Left hindlimb (tissue), 1 donor: ENCODE results near the gene TULP4.
"Not testable (repeated sequence)": the region's sequence is repeated elsewhere in the genome, so short reads cannot be mapped to it uniquely, and the experiment has no call there.

Experiments
- DNase-seq: peaks from one replicate; pipeline ENCODE4 v3.0.0-alpha.2; 2018

Gene TULP4

DNA sequence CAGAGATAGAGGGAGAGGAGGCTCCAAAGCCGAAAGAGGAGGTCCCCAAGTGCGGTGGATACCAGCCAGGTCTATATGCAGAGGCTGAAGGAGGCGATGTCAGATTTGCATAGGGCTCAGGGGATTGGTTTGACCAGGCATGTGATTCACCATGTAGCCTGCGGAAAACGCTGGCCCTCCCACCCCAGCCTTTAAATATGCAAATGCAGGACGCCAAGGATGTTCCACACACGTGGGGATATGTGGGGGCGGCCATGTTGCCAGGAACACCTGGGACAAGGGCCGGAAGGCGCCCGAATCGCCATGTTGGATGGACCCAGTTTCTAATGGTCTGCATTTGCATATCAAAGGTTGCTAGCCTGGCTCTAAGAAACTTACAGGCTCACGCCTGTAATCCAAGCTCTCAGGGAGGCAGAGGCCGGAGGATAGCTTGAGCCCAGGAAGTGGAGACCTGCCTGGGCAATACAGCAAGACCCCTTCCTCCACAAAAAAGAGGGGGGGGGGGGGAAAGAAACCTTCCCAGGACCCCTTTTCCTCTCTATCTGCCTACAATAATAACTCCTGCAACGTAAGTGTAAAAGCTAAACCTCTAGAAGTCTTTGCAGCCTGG lies 110.5 kb downstream of the TULP4 start:
- no peak for DNase-seq

DNA sequence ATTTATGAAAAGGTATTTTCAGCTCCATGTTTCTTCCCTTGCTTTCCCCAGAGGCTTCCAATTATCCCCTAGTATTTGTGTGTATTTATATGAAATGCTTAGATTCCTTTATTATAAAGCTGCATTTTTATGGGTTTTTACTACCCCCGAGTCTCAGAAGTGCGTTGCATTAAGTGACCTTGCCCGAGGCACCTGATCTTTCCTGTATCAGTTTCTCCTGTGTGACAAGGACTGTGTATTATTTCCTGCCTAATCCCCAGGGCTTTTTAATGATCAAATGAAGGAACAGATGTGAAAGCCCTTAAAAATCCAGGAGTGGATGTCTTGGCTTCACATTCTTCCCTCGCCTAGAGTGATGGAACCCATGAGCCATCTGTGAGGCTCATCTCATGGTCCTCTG lies 118.8 kb downstream of the TULP4 start:
- DNase-seq: no peak

DNA sequence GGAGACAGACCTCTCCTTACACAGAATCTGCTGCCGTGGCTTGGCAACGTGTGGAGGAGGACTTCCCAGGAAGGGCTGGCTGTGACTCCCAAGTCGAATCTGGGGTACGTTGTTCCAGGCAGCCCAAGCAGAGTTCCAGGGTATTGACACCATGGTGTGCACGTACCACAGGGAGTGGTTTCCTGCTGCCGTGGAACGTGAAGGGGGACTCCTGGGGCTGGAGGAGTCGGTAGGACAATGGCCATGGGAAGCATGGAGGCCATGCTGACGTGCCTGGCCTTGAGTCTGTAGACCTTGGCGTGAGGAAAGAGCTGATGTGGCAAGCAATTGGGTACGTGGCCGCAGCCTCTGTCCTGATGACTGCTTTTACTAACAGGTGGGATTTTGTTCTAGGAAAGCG lies 119.3 kb downstream of the TULP4 start:
- no peak for DNase-seq

DNA sequence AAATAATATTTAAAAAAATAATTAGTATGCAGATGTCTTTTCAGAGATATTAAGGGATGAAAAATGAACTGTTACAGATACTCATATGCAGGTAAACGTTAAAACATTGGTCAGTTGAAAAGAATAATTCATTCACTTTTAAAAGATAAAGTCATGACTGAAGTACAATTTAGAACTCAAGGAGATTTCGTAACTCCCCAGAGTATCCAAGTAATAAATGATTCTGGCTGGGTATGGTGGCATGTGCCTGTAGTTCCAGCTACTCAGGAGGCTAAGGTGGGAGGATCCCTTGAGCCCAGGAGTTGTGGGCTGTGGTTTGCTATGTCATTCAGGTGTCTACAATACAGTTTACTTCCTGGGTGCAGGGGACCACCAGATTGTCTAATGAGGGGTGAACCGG lies 125.3 kb downstream of the TULP4 start:
- DNase-seq: no peak

DNA sequence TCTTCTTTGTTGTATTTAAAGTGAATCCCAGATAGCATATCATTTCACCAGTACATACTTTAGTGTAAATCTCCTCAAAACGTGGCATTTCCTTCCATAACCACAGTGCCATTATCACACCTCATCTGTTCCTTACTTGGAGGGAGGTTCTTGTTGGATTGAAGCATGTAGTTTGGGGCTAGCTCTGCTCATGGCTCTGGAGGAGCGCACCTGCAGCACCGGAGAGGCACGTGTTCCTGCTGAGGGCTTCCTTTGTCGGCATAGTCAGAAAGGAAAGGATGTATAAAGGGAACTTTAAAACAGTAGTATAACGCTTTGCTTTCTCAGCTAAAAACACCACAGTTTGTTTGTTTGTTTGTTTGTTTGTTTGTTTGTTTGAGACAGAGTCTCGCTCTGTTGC lies 126.0 kb downstream of the TULP4 start:
- DNase-seq: no peak

DNA sequence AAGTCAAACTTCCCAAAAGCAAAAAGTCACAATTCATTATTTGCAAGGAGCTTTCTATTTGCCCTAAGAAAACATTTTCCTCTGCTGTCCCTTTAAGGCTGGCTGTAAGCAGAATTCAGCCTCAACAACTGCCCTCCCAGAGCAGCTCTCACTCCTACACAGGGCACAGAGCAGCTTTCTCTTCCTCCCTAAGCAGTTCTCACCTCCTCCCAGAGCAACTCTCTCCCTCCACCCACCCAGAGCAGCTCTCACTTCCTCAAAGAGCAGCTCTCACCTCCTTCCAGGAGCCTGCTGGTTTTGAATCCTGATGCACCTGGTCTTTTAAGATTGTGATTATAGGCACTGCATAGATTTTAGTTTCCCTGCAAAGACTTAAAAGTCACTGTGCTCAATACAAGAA lies 127.0 kb downstream of the TULP4 start:
- no peak for DNase-seq

DNA sequence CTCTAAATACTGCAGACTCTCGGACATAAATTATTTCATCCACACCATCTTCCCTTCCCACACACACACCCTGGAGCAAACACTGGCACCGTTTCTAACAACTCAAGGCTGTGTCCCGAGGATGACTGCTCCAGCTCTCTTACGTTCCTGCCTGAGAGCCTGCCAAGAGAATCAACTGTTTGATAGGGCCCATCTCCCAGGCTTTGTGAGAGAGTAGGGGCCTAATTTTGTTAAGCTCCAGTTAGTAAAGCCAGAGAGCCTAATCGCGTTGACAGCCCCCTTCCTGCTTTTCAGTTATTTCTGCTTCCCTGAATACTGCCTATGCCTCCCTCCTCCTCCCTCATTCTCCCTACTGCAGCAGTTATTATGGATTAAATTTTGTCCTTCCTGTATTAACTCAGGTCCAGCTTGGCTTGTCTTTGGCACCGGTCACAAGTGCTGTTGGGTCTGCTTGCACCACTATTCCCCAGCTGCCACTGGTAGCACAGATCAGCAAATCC lies 129.5 kb downstream of the TULP4 start:
- peak; percentile 61 for DNase-seq

DNA sequence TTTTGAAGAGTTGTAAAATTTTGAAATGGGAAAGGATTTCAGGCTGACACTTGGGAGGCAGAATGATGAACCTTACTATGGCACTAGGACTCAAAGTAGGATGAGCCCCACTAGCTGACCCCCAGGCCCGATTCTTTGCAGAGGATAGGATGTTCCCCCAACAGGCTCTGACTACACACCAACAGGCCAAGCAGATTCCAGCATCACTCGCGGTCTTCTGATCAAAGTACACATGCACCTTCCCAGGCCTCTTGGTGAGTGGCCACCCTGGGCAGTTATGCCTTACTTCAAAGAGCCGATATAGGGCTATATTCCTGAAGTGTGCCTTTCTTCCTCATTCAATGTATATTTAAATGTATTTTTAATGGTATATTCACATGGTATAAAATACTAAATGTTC lies 130.0 kb downstream of the TULP4 start:
- no peak for DNase-seq

DNA sequence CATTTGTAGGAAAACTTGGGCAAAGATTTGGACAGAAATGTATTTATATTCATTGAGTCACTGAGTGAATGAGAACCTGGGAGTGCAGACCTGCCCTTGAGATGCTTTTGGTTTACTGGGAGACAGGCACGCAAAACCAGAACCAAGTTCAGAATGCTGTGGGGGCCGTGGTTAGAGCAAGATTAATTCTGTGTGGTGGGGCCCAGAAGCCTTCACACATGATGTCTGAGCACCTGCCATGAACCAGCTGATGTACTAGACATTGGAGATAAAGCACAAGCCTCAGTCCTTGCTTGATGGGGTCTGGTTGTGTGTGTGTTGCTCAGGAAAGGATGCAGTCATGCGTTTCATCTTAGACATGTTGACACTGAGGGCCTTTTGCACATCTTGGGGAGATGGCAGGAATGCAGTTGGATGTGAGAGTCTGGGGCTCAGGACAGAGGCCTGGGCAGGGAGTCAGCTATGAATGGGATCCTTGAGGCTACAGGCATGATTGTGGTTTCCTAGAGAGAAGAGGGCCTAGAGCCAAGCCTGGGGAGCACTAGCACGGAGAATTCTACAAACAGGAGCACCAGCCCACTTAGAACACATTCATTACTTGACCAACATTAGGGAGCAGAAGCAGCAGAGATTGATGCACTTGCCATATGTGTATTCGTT lies 133.3 kb downstream of the TULP4 start:
- no peak for DNase-seq

DNA sequence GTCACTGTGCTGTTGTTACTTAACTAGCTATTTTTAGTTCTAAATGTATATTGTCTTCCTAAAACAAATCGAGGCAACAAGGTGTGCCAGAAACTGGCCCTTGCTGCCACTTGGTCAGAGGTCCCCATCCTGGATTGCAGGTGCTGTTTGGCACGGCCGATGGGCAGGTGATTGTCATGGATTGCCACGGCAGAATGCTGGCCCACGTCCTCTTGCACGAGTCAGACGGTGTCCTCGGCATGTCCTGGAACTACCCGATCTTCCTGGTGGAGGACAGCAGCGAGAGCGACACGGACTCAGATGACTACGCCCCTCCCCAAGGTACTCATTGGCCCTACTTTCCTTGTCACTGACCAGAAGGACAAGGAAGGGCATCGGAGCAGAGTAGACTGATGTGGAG lies 136.6 kb downstream of the TULP4 start:
- no peak for DNase-seq

DNA sequence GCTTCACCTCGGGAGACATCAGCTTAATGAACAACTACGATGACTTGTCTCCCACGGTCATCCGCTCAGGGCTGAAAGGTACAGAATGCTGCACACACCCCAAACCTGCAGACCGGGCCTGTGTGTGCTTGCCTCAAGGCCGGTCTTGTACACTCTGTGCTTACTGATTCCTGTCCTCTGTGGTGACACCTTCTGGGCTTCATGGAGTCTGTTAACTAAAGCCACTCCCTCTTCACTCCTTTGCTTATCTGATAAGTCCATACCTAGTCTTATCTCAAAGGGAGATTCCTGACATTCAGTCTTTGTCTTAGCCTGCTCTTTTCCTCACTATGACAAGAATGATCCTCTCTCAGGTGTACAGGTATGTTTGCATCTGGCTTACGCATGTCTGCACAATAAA lies 139.9 kb downstream of the TULP4 start:
- no peak for DNase-seq

DNA sequence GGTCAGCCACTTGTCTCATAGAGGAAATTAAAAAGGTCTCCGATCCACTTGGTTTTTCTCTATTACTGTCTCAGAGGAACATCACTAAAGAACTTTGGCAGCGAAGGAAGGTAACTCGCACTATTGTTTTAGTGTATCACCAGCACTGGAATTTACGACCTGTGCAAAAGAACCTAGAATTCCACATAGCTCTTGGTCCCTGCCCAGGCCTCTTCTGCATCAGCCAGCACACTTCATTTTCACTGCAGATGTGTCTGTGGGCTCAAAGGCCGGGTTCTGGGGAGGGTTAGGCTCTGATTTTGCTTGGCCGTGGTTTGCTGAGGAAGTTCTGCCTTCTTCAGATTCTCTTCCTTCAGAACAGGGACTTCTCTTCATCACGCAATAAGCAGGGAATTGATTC lies 144.9 kb downstream of the TULP4 start:
- peak; percentile 46 for DNase-seq

DNA sequence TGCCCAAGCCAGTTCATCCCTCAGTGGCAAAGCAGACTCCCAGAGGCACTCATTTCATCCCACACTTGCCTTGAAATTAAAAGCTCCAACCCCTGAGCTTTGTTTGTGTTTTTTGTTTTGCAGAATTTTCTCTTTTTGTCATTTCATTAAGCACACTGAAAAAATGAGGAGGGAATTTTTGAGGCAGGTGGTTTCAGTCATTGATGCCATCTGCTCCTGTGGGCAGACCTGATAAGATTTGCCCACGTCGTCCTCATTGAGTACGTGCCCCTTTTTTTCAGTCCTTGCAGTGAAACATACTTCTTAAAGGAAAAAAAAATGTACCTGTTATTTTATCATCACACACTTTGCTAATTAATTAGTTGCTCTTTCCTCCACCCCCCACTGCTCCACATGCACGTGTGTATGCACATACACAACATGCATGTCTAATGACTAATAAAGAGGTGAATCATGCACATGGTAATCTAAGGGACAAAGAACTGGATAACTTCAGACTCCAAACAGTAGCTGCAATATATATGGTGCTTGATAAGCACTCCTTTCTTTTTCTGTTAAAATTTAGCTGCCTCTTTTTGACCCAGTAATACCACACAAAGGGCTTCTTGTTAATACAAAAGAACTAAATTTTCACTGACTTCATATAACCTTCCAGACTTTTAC lies 145.5 kb downstream of the TULP4 start:
- no peak for DNase-seq

DNA sequence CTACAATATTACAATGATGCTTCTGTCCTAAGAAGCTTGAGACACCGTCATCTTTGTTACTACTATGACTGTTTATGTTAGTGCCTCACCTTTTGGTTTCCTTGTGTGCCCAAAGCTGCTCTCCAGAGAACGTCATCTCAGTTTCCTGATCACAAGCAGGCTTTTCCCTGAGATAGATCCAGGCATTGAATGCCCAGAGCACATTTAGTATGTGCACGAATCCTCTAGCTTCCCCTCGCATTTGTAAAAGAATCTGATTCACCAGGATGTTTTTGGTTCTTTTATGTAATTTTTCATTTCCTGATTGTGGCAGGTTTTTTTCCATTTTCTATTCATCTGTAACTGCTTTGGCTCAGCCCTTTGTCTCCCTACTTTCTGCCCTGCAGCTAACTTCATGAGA lies 147.5 kb downstream of the TULP4 start:
- no peak for DNase-seq

DNA sequence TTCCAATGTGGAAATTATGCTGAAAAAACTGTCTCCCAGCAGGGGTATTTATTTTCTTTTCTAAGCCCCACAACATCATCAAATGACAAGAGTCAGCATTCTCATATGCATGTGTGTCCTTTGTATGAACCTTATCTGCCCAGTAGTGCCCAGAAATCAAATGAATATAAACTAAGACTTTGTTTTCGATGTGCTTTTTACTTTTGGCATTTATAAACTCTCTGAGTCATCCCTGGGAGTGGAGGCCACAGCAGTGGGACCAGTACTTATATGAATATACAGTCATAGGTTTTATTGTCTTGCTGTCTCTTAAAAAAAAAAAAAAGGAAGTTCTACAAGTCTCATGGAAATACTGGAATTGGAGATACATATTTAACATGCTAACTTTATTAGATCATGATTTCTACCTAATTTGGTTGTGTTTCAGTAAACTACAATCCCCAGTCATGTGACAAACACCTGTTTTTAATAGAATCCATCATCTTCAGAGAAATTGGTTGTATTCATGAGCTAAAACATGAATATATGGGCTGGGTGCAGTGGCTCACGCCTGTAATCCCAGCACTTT lies 148.4 kb downstream of the TULP4 start:
- DNase-seq: no peak

DNA sequence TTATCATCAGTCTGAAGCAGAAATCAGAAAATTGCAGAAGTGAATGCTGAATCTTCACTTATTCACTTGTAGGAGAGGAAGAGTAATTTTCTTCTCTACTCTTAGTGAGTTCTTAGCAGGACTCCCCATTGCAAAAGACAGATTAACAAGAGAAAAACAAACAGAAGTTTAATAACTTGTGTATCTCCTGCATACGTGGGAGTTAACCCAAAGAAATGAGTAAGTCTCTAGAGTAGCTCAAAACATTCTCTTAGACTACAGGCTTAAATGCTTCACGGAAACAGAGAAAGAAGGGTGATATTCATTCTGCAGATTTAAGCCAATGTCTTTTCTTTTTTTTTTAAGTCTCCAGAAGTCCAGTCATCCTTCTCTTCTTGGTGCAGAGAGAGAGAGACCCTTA lies 149.7 kb downstream of the TULP4 start:
- no peak for DNase-seq

DNA sequence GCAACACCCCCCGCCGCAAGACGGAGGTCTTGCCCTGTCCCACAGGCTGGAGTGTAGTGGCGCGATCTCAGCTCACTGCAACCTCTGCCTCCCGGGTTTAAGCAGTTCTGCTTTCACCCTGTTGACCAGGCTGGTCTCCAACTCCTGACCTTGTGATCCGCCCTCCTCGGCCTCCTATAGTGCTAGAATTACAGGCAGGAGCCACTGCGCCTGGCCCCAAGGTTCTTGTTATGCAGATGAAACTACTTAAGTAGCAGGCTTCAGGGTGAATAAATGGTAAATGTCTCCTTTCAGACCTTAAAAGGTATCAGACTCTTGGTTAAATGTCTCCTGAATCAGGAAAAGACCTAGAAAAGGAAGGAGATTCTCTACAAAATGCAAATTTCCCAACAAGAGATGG lies 152.2 kb downstream of the TULP4 start:
- DNase-seq: no peak

DNA sequence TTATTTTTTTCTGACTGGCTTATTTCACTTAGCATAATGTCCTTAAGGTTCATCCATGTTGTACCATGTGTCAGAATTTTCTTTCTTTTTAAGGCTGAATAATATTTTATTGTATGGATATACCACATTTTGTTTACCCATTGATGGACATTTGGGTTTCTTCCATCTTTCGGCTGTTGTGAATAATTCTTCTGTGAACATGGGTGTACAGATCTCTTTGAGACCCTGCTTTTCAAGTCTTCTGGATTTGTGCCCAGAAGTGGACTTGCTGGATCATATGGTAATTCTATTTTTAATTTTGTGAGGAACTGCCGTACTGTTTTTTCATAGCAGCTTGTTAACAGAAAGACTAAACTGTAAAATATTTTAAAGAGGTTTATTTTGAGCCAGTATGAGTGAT lies 153.0 kb downstream of the TULP4 start:
- DNase-seq: no peak

DNA sequence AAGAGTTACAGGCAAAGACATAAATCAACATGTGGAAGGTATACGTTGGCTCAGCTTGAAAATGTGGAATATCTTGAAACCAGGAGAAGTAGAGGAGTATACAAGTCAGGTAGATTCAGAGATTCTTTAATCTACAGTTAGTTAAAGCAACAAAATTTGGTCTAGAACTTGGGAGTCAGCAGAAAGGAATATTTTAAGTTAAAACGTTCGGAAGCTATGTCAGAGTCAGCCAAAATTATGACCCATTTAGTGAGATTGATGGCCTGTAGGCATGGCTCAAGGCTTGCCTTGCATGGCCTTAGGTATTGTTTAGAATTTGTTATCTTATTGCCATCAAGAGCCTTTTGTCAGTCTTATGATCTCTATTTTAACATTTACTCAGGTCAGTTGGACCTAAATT lies 153.5 kb downstream of the TULP4 start:
- DNase-seq: no peak

DNA sequence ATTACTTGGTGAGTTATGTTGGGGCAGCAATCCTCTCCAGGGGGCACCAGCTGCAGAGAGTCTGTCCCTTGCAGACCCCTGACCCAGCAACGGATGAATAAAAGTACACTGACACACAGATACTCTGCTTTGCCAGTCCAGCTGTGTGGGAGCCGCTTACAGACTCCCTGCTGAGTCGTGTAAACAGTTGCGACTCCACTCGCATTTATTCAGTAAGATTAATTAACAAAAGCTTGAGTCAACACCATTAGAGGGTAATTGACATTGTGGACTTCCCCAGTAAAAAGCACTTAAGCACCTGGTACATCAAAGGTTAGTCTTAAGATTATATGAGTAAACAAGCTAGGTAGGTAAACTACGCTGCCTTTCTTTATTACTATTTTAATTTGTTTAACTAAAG lies 155.7 kb downstream of the TULP4 start:
- no peak for DNase-seq

DNA sequence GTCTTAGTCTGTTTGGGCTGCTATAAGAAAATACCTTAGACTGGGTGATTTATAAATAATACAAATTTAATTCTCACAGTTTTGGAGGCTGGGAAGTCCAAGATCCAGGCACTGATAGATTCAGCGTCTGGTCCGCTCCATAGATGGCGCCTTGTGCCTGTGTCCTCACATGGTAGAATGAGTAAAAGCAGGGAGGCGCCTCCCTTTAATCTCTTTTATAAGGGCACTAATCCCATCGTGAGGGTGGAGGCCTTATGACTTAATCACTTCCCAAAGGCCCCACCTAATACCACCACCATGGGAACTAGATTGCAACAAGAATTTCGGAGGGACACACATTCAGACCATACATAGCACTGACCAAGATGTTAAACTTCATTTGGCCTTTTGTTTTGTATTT lies 156.4 kb downstream of the TULP4 start:
- DNase-seq: no peak

DNA sequence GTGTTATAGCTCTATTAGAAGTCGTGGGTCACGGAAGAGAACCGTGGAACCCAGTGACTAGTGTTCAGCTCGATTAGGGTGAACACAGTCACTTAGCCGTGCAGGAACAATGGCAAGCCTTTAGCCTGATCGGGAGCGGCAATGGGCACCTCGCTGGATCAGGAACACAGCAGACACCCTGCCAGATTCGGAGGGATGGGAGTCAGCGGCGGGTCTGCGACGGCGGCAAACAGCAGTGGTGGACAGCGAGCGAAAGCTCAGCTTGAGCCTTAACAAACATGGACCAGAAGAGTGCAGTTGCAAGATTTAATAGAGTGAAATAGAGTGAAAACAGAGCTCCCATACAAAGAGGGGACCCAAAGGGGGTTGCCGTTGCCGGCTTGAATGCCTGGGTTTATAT lies 157.8 kb downstream of the TULP4 start:
- DNase-seq: not testable (repeated sequence)

DNA sequence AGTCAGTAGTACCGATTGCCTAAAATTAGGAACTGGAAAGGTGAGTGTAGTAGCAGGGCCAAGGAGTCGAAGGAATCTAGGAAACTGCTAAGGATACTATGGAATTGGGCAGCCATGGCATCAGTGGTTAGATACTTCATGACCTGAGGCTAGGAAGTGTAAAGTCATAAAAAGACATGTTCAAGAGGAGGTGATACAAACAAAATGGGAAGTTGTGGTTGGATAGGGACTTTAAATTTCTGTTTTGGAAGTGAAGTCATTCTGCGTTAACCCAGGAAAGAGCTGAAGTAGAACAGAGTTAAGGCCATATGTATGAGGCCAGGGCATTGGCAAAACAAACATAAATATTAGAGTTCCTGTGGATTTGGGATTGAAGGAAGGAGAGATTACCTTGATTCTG lies 159.1 kb downstream of the TULP4 start:
- DNase-seq: no peak

DNA sequence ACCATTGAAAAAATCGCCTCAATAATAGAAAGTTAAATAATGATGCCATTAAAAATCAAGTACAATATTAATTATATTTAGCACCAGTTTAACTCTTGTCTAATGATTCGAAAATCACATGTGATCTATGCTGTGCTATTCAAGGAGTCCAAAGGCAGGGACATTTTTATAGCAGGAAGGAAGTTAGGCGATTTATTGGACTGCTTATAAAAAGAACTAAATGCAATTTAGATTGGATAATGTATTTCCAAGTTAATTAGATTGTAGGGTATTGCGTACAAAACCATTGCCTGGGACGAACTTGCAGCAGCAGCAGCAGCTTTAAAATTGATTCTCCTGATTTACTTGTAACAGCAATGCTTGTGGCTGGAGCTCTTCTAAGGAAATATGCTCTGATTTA lies 160.2 kb downstream of the TULP4 start:
- DNase-seq: no peak
